ENCODE measurements around the gene TULP4.

The TULP4 gene

GRCh38 chr6:158356586-158357546 lies 44.6 kb downstream of the TULP4 start:
- DNase-seq (ENCODE audit: low read depth in 2 of 2, low spot score in 1 of 2), result no peak

GRCh38 chr6:158357570-158358216 lies 45.4 kb downstream of the TULP4 start:
- DNase-seq (ENCODE audit: low read depth in 2 of 2, low spot score in 1 of 2), result no peak

DNA sequence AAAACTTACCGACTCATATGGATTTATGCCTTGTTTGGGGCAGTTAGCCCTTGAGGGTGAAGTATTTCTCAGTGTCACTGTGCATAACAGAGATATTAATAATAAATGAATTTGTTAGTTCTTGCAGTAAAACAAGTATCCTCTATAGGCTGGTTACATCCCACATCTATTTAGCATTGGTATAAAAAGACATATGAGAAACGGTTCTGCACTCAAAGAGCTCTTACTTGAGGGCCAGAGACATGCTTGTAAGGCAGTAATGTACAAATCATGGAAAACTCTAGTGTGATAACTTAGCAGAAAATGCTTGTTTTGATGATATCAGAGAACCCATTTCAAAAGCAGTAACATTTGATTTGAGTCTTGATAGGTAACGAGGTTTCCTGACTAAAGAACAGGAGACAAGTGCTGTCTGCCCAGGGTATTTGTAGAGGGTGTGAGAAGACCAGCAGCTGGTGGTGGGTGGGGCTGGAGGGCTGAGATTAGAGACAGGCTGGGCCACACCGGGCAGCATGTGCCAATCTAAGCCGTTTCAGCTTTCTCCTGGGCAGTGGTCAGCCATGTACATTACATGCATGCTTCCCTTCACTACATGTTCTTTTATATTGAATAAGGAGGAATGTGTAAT lies 46.3 kb downstream of the TULP4 start:
- DNase-seq (ENCODE audit: low read depth in 2 of 2, low spot score in 1 of 2), result no peak

DNA sequence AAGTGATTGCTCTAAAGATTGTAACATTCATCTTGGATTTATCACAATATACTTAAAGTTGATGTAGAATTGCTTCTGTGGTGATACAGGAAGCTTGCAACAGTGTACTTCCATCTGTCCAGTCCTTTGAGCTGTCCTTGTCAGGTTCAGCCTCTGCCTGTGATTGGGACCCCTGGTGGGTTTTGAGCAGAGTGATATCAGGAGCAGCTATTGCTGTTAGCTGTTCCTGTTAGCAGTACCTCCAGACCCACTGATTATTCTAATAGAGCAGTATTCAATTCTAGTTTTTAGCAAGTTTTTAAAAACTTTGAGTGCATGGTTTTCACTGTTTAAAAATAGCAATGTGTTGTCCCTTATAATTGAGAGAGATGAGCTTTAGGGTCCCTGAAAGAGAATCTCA lies 48.8 kb downstream of the TULP4 start:
- no peak for DNase-seq (ENCODE audit: low read depth in 2 of 2, low spot score in 1 of 2)

DNA sequence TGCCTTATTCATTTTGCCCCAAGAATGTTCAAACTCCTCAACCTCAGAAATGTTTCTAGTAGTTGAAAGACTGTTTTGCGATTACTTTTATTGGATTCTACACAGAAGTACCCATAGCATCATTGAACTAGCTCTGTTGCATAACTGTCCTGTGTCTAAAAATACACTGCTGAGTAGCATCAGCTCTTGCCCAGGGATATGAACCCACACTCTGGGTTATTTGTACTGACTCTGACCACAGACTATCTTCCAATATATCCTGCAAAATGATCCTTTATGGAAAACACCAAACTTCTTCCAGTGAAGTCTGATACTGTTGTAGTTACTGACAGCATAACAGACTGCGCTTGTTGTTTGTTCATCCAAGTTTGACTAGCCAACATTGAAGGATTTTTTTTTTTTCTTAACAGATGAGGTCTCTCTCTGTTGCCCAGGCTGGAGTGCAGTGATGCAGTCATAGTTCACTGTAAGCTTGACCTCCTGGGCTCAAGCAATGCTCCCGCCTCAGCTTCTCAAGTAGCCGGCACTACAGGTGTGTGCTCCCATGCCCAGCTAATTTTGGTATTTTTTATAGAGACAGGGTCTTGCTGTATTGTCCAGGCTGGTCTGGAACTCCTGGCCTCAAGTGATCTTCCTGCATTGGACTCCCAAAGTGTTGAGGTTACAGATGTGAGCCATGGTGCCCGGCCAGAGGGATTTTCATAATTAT lies 49.9 kb downstream of the TULP4 start:
- DNase-seq (ENCODE audit: low read depth in 2 of 2, low spot score in 1 of 2), result no peak

DNA sequence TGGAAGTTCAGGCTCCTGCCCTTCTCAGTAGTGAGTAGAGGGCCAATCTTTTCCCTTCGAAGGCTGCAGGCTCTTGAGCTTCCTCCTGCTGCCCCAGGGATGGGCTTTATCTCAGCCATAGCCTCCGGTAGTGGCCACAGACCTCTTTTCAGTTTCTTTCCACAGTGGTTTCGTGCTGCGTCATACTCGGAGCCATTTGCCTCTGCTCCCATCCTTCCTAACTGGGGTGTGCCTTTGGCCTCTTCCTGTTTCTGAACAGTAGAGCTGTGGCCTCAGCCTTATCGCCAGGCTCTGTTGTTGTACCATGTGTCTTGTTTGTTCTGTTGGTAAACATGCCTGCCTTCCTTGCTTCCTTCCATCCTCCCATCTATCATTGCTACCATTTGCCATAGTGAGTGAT lies 54.1 kb downstream of the TULP4 start:
- no peak for DNase-seq (ENCODE audit: low read depth in 2 of 2, low spot score in 1 of 2)

DNA sequence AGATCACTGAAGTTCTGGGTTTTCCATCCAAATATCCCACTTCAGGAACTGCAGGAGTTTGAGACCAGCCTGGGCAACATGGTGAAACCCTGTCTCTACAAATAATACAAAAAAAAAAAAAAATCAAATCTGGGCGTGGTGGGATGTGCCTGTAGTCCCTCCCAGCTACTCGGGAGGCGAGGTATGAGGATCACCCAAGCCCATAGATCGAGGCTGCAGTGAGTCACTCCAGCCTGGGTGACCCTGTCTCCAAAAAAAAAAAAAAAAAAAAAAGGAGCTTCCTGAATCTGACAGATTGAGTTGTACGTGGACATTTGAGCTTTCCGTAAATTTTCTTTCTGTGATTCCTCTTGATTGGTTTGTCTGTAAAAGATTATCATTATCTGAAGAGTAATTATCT lies 55.6 kb downstream of the TULP4 start:
- DNase-seq (ENCODE audit: low read depth in 2 of 2, low spot score in 1 of 2), result no peak

- DNase-seq (ENCODE audit: low read depth in 2 of 2, low spot score in 1 of 2), result no peak
Observed at GRCh38 chr6:158369241-158369640, 57.0 kb downstream of the TULP4 start.

DNA sequence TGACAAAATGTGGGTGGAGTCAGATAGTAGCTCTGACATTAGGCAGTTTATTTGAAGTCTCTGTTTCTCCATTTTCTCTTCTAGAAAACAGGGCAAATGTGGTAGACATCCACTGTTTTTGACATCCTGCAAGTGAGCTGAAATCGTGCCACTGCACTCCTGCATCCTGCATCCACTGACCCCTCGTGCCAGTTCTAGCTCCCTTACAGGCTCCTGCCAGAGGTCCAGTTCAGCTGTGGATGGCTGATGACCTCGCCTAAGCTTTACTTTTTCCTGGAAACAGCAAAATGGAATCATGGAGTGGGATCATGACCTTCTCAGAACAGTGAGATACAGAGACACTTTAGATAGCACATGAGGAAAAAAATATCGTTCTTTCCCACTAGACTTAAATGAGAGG lies 58.5 kb downstream of the TULP4 start:
- DNase-seq (ENCODE audit: low read depth in 2 of 2, low spot score in 1 of 2), result no peak

- DNase-seq (ENCODE audit: low read depth in 2 of 2, low spot score in 1 of 2), result no peak
Observed at GRCh38 chr6:158371261-158371660, 59.0 kb downstream of the TULP4 start.

DNA sequence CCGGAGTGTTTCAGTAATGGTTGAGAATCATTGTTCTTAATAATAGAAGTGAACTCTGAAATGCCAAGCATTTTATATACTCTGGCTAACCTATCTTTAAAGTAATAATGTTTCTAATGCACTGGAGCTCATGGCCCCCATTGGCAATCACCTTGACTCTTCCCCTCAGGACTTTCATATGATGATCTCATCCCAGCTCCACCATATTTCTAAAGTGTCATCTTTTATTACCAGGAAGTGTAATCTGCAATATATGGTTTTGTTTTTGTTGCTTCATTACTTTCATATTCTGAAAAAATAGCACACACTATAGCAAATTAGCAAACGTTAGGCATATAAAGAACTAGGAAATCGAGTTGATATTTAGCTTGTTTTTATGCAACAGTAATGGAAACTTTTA lies 60.3 kb downstream of the TULP4 start:
- no peak for DNase-seq (ENCODE audit: low read depth in 2 of 2, low spot score in 1 of 2)

GRCh38 chr6:158373214-158373613 lies 60.9 kb downstream of the TULP4 start:
- no peak for DNase-seq (ENCODE audit: low read depth in 2 of 2, low spot score in 1 of 2)

DNA sequence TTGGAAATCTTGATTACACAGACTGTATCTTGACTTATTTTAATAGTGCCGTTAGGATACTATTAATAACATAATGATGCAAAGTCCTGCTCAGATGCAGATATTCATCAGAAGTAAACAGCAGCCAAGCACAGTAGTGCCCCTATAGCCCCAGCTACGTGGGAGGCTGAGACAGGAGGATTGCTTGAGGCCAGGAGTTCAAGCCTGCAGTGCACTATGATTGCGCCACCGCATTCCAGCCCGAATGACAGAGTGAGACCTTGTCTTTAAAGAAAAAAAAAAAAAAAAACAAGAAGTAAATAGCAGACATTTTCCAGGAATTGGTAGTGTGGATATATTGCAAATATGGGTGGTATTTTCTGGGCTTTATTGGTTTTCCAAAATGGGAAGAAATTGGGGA lies 61.8 kb downstream of the TULP4 start:
- DNase-seq (ENCODE audit: low read depth in 2 of 2, low spot score in 1 of 2), result no peak

DNA sequence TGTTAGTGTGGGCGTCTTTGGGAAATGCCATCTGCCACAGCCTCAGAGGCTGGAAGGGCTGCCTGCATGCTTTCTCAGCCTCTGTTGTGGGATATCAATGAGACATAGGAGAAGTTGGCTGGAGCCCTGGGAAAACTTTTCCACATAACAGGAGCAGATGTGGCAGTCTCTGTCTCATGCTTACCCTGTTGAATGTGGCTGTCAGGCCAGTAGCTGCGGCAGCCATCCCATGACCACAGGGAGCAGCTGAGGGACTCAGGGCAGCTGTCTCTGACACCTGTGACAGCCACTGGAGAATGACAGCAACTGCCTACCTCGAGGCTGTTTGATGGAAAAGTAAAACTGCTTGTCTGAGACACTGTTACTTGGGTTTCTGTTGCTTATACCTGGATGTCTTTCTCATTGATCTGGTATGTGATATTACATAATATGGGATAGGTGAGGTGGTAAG lies 64.4 kb downstream of the TULP4 start:
- no peak for DNase-seq (ENCODE audit: low read depth in 2 of 2, low spot score in 1 of 2)

- DNase-seq (ENCODE audit: low read depth in 2 of 2, low spot score in 1 of 2), result no peak
Observed at GRCh38 chr6:158377860-158378259, 65.6 kb downstream of the TULP4 start.

DNA sequence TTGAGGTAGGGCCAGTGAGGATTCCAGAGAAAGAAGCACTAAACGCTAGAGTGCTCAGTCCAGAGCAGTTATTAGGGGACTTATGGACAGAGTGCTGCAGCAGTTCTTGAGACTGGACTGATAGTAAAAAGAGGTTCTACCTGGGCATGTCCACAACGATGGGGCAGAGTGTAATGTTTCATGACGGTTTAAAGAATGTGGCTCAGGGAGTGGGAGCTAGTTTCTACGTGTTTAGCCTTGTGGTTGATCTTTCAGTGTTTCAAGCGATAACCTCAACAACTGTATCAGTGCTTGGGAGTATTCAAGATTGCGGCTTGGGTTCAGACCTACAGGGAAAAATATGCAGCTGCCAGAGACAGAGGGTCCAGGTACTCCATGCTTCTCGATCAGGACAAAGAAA lies 67.1 kb downstream of the TULP4 start:
- no peak for DNase-seq (ENCODE audit: low read depth in 2 of 2, low spot score in 1 of 2)

DNA sequence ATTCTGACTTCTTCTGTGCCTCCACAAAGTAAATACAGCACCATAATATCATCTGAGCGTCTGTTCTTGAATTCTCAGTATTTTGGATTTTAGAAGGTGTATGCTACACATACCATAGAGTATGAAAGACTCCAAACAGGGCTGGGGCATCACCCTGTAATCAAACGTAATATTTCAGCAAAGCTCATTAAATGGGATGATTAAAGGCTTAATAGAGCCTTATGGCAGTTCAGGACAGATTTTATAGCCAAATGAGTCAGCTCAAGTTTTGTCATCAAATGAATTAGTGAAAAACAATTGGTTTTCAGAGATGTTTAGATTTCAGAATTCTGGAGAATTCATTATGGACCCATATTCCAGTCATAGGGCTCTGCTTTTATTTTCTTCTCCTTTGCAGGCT lies 68.9 kb downstream of the TULP4 start:
- no peak for DNase-seq (ENCODE audit: low read depth in 2 of 2, low spot score in 1 of 2)

- DNase-seq (ENCODE audit: low read depth in 2 of 2, low spot score in 1 of 2), result no peak
Observed at GRCh38 chr6:158382491-158382890, 70.2 kb downstream of the TULP4 start.

GRCh38 chr6:158383057-158383456 lies 70.8 kb downstream of the TULP4 start:
- DNase-seq (ENCODE audit: low read depth in 2 of 2, low spot score in 1 of 2), result no peak

- no peak for DNase-seq (ENCODE audit: low read depth in 2 of 2, low spot score in 1 of 2)
Observed at GRCh38 chr6:158383542-158383941, 71.3 kb downstream of the TULP4 start.

DNA sequence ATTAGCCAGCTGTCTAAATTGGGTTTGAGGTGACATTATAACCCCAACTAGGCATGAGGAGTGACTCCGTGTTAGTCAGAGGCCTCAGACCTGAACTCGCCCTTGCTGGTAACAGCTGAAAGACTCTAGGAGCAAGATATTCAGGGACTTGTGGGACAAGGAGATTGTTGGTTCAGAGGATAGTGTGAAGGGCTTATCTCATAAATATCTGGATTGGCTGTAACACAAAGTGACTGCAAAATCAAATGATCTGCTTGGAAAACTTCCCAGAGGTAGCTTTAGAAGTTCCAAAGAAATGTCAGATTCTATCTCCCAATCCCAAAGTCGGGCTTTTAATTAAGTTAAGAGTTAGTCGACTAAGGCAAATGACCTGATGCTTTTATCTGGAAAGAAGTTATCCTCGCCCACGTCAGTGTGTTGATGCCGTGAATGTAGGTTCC lies 72.4 kb downstream of the TULP4 start:
- DNase-seq (ENCODE audit: low read depth in 2 of 2, low spot score in 1 of 2), result no peak

Measured in stimulated activated CD8-positive, alpha-beta memory T cell treated with anti-CD3 and anti-CD28 coated beads, Interleukin-4, amount 100 ng/mL, for 4 hours (primary cell).